Endothelial cell (in vitro differentiated cells): ENCODE data around the gene IFT122. TPM values are rescaled to one million over a fixed set of nuclear protein-coding genes. Genes with fewer than 3 reads are reported as not detected.
"Not testable (repeated sequence)": the region's sequence is repeated elsewhere in the genome, so short reads cannot be mapped to it uniquely, and the experiment has no call there.

Experiments used
- DNase-seq: peaks from one replicate; pipeline ENCODE4 v3.0.0; 2021; ENCODE audit warnings: low spot score
- H3K27ac Mint-ChIP-seq: one replicate; pipeline ENCODE4 v1.8.0; 2021; ENCODE audit warnings: mixed read lengths, inconsistent platforms; ENCODE audit not compliant: unreplicated experiment
- H3K27me3 Mint-ChIP-seq: one replicate; pipeline ENCODE4 v1.8.0; 2021; ENCODE audit warnings: mild to moderate bottlenecking, moderate library complexity, mixed read lengths, inconsistent platforms; ENCODE audit not compliant: unreplicated experiment
- H3K36me3 Mint-ChIP-seq: one replicate; pipeline ENCODE4 v1.8.0; 2021; ENCODE audit warnings: mild to moderate bottlenecking, low read depth, mixed read lengths, inconsistent platforms; ENCODE audit not compliant: unreplicated experiment
- H3K4me1 Mint-ChIP-seq: one replicate; pipeline ENCODE4 v1.8.0; 2021; ENCODE audit warnings: mild to moderate bottlenecking, mixed read lengths, inconsistent platforms; ENCODE audit not compliant: unreplicated experiment
- H3K4me3 Mint-ChIP-seq: one replicate; pipeline ENCODE4 v1.8.0; 2021; ENCODE audit warnings: mild to moderate bottlenecking, mixed read lengths, inconsistent platforms; ENCODE audit not compliant: unreplicated experiment
- H3K9me3 Mint-ChIP-seq: one replicate; pipeline ENCODE4 v1.8.0; 2021; ENCODE audit warnings: mixed read lengths, inconsistent platforms; ENCODE audit not compliant: unreplicated experiment
- long read RNA-seq: library from polyadenylated mRNA; unstranded; transcript quantifications from one replicate; pipeline ENCODE4 v2.0.0, GENCODE V29; 2020; ENCODE audit not compliant: unreplicated experiment
- total RNA-seq: library from RNA; stranded (reverse); fragmentation: NEBNext Ultra II Directional; extraction: Animal tissue kit (Norgen Biotek cat#: 25700); gene quantifications from one replicate; pipeline ENCODE4 v1.2.1, GENCODE V29; 2021; ENCODE audit not compliant: unreplicated experiment
- TF ChIP-seq, protein P1 (sequence below): fragments of 200-600 bp; sonication (generic); IDR thresholded peaks from one replicate; pipeline ENCODE4 v1.5.0; 2021; ENCODE audit warnings: antibody characterized with exemption; ENCODE audit not compliant: unreplicated experiment

IFT122 gene, protein sequence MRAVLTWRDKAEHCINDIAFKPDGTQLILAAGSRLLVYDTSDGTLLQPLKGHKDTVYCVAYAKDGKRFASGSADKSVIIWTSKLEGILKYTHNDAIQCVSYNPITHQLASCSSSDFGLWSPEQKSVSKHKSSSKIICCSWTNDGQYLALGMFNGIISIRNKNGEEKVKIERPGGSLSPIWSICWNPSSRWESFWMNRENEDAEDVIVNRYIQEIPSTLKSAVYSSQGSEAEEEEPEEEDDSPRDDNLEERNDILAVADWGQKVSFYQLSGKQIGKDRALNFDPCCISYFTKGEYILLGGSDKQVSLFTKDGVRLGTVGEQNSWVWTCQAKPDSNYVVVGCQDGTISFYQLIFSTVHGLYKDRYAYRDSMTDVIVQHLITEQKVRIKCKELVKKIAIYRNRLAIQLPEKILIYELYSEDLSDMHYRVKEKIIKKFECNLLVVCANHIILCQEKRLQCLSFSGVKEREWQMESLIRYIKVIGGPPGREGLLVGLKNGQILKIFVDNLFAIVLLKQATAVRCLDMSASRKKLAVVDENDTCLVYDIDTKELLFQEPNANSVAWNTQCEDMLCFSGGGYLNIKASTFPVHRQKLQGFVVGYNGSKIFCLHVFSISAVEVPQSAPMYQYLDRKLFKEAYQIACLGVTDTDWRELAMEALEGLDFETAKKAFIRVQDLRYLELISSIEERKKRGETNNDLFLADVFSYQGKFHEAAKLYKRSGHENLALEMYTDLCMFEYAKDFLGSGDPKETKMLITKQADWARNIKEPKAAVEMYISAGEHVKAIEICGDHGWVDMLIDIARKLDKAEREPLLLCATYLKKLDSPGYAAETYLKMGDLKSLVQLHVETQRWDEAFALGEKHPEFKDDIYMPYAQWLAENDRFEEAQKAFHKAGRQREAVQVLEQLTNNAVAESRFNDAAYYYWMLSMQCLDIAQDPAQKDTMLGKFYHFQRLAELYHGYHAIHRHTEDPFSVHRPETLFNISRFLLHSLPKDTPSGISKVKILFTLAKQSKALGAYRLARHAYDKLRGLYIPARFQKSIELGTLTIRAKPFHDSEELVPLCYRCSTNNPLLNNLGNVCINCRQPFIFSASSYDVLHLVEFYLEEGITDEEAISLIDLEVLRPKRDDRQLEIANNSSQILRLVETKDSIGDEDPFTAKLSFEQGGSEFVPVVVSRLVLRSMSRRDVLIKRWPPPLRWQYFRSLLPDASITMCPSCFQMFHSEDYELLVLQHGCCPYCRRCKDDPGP
- total RNA-seq = 25.1 TPM
- long read RNA-seq, partial matches to known transcripts = 4 of 13 reads
- long read RNA-seq, other reads (novel, unspliced or antisense) = 7 of 13 reads

DNA sequence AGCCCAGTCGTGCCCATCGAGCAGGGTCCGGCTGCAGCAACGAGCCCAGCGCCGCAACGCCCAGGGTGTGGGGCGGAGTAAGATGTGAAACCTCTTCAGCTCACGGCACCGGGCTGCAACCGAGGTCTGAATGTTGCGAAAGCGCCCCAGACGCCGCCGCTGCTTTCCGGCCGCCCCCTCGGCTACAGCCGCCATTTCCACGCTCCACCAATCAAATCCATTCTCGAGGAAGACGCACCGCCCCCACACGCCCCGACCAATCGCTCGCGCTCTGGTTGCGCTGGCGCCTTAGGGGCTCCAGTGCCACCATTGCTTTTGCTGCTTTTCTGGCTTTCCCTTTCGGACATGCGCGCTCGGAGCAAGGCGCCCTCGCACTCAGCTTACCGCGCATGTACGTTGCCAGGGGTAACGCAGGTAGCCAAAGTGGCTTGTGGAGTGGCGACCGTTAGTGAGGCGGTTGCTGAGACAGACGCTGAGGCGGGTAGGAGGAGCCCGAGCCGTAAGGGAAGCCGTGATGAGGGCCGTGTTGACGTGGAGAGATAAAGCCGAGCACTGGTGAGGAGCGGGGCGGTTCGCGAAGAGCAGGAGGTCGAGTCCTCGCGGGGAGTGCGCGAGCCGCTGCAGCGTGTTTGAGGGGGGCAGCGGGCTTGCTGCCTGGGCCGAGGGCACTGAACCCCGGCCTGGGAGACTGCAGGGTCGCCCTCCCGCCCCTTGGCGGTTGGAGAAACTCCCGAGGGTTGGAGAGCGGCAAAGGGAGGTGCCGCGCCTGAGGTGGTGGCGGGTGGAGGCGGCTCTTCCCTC, at the start of gene IFT122, which contains the start of gene MBD4:
TSS of gene IFT122 (plus strand) at position 408 of the 801 bp plus-strand sequence. CDS start at position 515, 107 bp downstream.
TSS of gene MBD4 (minus strand) at position 132 of the 801 bp plus-strand sequence. CDS start at position 17, 115 bp downstream.
- Mint-ChIP-seq H3K27ac (peak within 1 kb of the TSS; percentile 94), H3K9me3 (no peaks in the 10 kb centered on the region), H3K4me3 (peak within 1 kb of the TSS; percentile 98), H3K27me3 (no peaks in the 10 kb centered on the region), H3K36me3 (peaks cover 17% of the 10 kb centered on the region), H3K4me1 (peaks cover 47% of the 10 kb centered on the region)
- DNase-seq = peak; percentile 96
- TF ChIP-seq, protein P1, sequence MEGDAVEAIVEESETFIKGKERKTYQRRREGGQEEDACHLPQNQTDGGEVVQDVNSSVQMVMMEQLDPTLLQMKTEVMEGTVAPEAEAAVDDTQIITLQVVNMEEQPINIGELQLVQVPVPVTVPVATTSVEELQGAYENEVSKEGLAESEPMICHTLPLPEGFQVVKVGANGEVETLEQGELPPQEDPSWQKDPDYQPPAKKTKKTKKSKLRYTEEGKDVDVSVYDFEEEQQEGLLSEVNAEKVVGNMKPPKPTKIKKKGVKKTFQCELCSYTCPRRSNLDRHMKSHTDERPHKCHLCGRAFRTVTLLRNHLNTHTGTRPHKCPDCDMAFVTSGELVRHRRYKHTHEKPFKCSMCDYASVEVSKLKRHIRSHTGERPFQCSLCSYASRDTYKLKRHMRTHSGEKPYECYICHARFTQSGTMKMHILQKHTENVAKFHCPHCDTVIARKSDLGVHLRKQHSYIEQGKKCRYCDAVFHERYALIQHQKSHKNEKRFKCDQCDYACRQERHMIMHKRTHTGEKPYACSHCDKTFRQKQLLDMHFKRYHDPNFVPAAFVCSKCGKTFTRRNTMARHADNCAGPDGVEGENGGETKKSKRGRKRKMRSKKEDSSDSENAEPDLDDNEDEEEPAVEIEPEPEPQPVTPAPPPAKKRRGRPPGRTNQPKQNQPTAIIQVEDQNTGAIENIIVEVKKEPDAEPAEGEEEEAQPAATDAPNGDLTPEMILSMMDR = no peak

GRCh38 chr3:129391583-129391982, 48.4 kb upstream of the IFT122 start:
- not testable (repeated sequence) for H3K9me3 Mint-ChIP-seq, H3K27ac Mint-ChIP-seq, DNase-seq, H3K27me3 Mint-ChIP-seq, H3K4me3 Mint-ChIP-seq
- H3K4me1 Mint-ChIP-seq = peaks cover 21% of the 10 kb centered on the region
- peaks cover 50% of the 10 kb centered on the region for H3K36me3 Mint-ChIP-seq

DNA sequence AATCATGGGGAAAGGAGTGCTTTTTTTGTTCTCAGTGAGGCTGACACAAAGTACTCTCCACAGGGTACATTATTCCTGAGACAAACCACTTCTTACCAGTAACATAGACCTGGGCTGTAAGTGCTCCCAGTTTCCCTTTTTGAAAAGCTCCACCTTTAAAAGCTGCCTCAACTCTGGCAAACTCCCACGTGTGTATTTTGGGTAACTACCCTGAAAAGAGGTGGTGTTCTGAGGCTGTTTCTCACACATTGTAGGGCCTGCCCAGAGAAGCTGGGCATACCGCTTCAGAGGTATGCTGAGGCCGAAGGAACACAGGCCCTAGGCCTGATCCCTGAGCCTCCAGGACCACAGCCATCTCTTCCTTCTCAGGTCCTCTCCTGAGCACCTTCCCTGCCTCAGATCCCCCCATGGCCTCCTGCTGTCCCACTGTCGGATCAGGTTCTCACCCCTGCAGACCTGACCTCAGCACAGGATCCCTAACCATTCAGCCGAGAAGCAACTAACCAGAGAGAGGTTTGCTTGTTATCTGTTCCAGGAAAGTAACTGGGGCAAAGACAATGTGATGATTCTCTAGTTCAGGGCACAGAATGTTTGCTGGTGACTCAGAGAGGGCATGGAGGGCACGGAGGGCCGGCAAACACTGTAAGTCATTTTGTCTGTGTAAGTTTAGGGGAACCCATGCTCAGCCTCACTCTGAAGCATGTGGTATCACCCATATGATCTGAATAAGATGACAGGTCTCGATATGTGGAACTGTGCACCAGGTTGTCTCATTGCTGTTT, 47.7 kb upstream of the IFT122 start:
- peaks cover 22% of the 10 kb centered on the region for H3K4me1 Mint-ChIP-seq
- H3K27me3 Mint-ChIP-seq, DNase-seq, H3K9me3 Mint-ChIP-seq, H3K27ac Mint-ChIP-seq, H3K4me3 Mint-ChIP-seq: not testable (repeated sequence)
- peaks cover 43% of the 10 kb centered on the region for H3K36me3 Mint-ChIP-seq

DNA sequence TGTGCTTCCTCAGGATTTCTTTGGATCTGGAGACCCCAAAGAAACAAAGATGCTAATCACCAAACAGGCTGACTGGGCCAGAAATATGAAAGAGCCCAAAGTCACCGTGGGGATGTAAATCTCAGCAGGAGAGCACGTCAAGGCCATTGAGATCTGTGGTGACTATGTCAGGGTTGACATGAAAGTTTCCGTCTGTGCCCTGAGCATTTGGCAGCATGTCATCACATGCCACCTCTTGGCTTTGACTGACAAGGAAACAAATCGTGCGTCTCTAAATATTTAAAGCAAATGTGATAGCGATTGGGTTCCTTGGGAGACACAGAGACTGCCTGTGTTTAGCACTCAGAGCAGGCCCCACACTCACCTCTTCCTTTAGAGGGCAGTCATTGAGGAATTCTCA, 46.8 kb upstream of the IFT122 start:
- Mint-ChIP-seq H3K9me3 (no peaks in the 10 kb centered on the region), H3K27me3 (peaks cover 4% of the 10 kb centered on the region), H3K4me1 (peaks cover 27% of the 10 kb centered on the region), H3K4me3 (no peak overlapping the region), H3K27ac (no peak overlapping the region), H3K36me3 (peaks cover 36% of the 10 kb centered on the region)
- TF ChIP-seq, protein P1 = no peak
- DNase-seq = no peak

- not testable (repeated sequence) for DNase-seq, H3K4me3 Mint-ChIP-seq, H3K9me3 Mint-ChIP-seq, H3K27ac Mint-ChIP-seq, H3K27me3 Mint-ChIP-seq
- Mint-ChIP-seq H3K4me1 (peaks cover 27% of the 10 kb centered on the region), H3K36me3 (peaks cover 33% of the 10 kb centered on the region)
These were observed 46.1 kb upstream of the IFT122 start for GRCh38 chr3:129393760-129394564.
